MM.1S (cell line): ENCODE data around the gene SPDYE2.
"Not testable (repeated sequence)": the region's sequence is repeated elsewhere in the genome, so short reads cannot be mapped to it uniquely, and the experiment has no call there.

Experiments
- EZH2phosphoT487 ChIP-seq: fragments of 300-600 bp; sonication (generic); IDR thresholded peaks from 2 replicates; pipeline ENCODE4 v1.6.1; 2018; ENCODE audit warnings: antibody characterized with exemption, low read length
- TF ChIP-seq, protein P1 (sequence below): fragments of 300-600 bp; sonication (generic); IDR thresholded peaks from 2 replicates; pipeline ENCODE4 v1.5.1; 2016; ENCODE audit warnings: antibody characterized with exemption, low read length, mixed read lengths

DNA sequence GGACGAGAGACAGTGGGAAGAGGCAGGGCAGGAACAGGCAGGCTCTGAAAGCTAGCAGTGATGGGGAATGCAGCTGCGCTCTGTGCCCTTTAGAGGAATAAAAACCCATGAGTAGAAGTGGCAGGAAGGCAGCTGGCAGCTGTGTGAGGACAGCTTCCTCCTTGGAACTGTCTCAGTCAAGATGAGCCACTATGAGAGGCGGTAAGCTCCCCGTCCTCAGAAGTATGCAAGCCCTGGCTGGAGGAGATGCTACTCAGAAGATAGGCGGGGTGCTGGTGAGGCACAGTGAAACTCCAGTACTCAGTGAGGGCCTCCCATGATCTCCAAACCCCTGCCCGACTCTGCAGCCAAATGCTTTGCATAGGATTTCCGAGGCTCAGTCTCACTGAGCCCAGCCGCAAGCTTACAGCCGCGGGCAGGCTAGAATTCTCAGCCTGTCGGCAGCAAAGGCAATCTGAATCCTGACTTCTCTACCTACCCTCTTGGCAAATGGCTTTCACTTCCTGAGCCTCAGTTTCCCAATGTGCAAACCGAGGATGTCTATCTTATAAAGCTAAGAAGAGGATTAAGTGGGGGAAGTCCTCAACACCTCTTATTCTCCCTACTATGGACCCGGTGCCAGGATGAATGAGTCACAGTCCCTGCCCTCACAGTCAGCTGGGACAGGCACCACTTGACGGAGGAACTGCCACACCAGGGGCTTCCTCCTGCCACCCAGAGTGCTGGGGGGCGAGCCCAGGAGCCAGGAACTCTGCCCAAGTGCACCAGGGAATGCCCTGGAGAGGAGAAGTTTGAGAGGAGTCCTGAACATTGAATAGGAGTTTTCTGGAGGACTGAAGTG, 35.9 kb upstream of the SPDYE2 start:
- TF ChIP-seq, protein P1, sequence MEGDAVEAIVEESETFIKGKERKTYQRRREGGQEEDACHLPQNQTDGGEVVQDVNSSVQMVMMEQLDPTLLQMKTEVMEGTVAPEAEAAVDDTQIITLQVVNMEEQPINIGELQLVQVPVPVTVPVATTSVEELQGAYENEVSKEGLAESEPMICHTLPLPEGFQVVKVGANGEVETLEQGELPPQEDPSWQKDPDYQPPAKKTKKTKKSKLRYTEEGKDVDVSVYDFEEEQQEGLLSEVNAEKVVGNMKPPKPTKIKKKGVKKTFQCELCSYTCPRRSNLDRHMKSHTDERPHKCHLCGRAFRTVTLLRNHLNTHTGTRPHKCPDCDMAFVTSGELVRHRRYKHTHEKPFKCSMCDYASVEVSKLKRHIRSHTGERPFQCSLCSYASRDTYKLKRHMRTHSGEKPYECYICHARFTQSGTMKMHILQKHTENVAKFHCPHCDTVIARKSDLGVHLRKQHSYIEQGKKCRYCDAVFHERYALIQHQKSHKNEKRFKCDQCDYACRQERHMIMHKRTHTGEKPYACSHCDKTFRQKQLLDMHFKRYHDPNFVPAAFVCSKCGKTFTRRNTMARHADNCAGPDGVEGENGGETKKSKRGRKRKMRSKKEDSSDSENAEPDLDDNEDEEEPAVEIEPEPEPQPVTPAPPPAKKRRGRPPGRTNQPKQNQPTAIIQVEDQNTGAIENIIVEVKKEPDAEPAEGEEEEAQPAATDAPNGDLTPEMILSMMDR, result not testable (repeated sequence)
- not testable (repeated sequence) for TF ChIP-seq EZH2phosphoT487
